Measurements from ENCODE around the gene C7orf57. TPM values are rescaled to one million over a fixed set of nuclear protein-coding genes. Genes with fewer than 3 reads are reported as not detected.

The C7orf57 gene
- total and polyA plus RNA-seq, 2 donors (not counting 3 experiments of a cell fraction or from before 2014, with no cell fraction given) = not detected

- H3K4me1 ChIP-seq (ENCODE audit: control insufficient read depth, extremely low read depth, insufficient read depth, low read length) = peaks cover 47% of the 10 kb centered on the region
- intact Hi-C loops (cut with micrococcal nuclease) (no loop called here), dilution Hi-C loops (cut with MboI; ENCODE audit: extremely low pct_ligation_motif_present, low sequenced_read_pairs) (no loop called here)
- H3K9ac ChIP-seq (replicated peaks; ENCODE audit: extremely low read depth, insufficient read depth, low read length) = peak overlapping the region; percentile 84
- peaks cover 45% of the 10 kb centered on the region for H3K79me2 ChIP-seq (ENCODE audit: control insufficient read depth, insufficient read depth, low read length)
- no peak overlapping the region for H2AFZ ChIP-seq (ENCODE audit: low read depth, low read length)
- DNase-seq (ENCODE audit: low read depth, low spot score) = peak; percentile 73
- H3K27ac ChIP-seq (ENCODE audit: insufficient read depth, low read depth, low read length) = peak overlapping the region; percentile 99
- H3K9me3 ChIP-seq (replicated peaks; ENCODE audit: control insufficient read depth, insufficient read depth, low read length) = no peaks in the 10 kb centered on the region
- CTCF ChIA-PET = interaction anchor here (0.6 to 3.6 kb wide), 6 partner anchors 13 to 145 kb away, joined by 3 to 18 read pairs (median 4); no protein-coding TSS in a partner anchor
- TF ChIP-seq MYC (IDR thresholded peaks at IDR 0.05; ENCODE audit: low read depth, low read length) = no peak
- no peak for TF ChIP-seq GATA2 (IDR thresholded peaks at IDR 0.05; ENCODE audit: insufficient read depth, insufficient read length, low read depth, low read length)
- TF ChIP-seq POLR2A (IDR thresholded peaks at IDR 0.05; ENCODE audit: low read depth, low read length) = peak; percentile 62
- H3K36me3 ChIP-seq (ENCODE audit: control insufficient read depth in 2 of 2, extremely low read depth in 1 of 2, insufficient read depth in 2 of 2, low read length in 2 of 2) = peaks cover 8 to 18% of the 10 kb centered on the region in 2 experiments
- H4K20me1 ChIP-seq (replicated peaks; ENCODE audit: control insufficient read depth, extremely low read depth, insufficient read depth, low read length) = no peaks in the 10 kb centered on the region
- no peaks in the 10 kb centered on the region for H3K9me1 ChIP-seq (replicated peaks; ENCODE audit: control insufficient read depth, extremely low read depth, insufficient read depth, low read length)
- TSS peak; percentile 36 for BruUV-seq (replicated peaks)
- no peaks in the 10 kb centered on the region for H3K27me3 ChIP-seq (ENCODE audit: control insufficient read depth in 2 of 2, insufficient read depth in 2 of 2, low read length in 2 of 2)
- H3K4me2 ChIP-seq (ENCODE audit: insufficient read depth, low read length) = peak overlapping the region; percentile 77
- POLR2A ChIA-PET = no interaction called here
- H3K4me3 ChIP-seq (replicated peaks in 1 of 3; ENCODE audit: insufficient read depth in 1 of 3, low read depth in 1 of 3, low read length in 3 of 3) = peak overlapping the region; percentile 45 to 95 (median 85)
- FAIRE-seq = peak; percentile 94
These were observed 54.9 kb downstream of the C7orf57 start for GRCh38 chr7:48090095-48090805.

- POLR2A ChIA-PET = no interaction called here
- H3K4me2 ChIP-seq (ENCODE audit: insufficient read depth, low read length) = no peak overlapping the region
- H3K27ac ChIP-seq (ENCODE audit: insufficient read depth, low read depth, low read length) = no peak overlapping the region
- no peaks in the 10 kb centered on the region for H3K9me3 ChIP-seq (replicated peaks; ENCODE audit: control insufficient read depth, insufficient read depth, low read length)
- H3K27me3 ChIP-seq (ENCODE audit: control insufficient read depth in 2 of 2, insufficient read depth in 2 of 2, low read length in 2 of 2) = no peaks in the 10 kb centered on the region
- FAIRE-seq = no peak
- H2AFZ ChIP-seq (ENCODE audit: low read depth, low read length) = no peak overlapping the region
- peaks cover 46% of the 10 kb centered on the region for H3K4me1 ChIP-seq (ENCODE audit: control insufficient read depth, extremely low read depth, insufficient read depth, low read length)
- no peaks in the 10 kb centered on the region for H3K9me1 ChIP-seq (replicated peaks; ENCODE audit: control insufficient read depth, extremely low read depth, insufficient read depth, low read length)
- intact Hi-C loops (cut with micrococcal nuclease) = no loop called here
- no peak overlapping the region for H3K4me3 ChIP-seq (replicated peaks in 1 of 3; ENCODE audit: insufficient read depth in 1 of 3, low read depth in 1 of 3, low read length in 3 of 3)
- DNase-seq (ENCODE audit: low read depth, low spot score) = no peak
- H4K20me1 ChIP-seq (replicated peaks; ENCODE audit: control insufficient read depth, extremely low read depth, insufficient read depth, low read length) = no peaks in the 10 kb centered on the region
- dilution Hi-C loops (cut with MboI; ENCODE audit: extremely low pct_ligation_motif_present, low sequenced_read_pairs) = no loop called here
- CTCF ChIA-PET = interaction anchor here (1.3 to 1.5 kb wide), 3 partner anchors 14 to 101 kb away, joined by 3 to 6 read pairs (median 4); no protein-coding TSS in a partner anchor
- no peak overlapping the region for H3K9ac ChIP-seq (replicated peaks; ENCODE audit: extremely low read depth, insufficient read depth, low read length)
- H3K36me3 ChIP-seq (ENCODE audit: control insufficient read depth in 2 of 2, extremely low read depth in 1 of 2, insufficient read depth in 2 of 2, low read length in 2 of 2) = peaks cover 8 to 19% of the 10 kb centered on the region in 2 experiments
- peaks cover 48% of the 10 kb centered on the region for H3K79me2 ChIP-seq (ENCODE audit: control insufficient read depth, insufficient read depth, low read length)
- TF ChIP-seq CTCF (IDR thresholded peaks at IDR 0.05; ENCODE audit: extremely low read depth in 1 of 2, insufficient read depth in 1 of 2, low read depth in 1 of 2, low read length in 2 of 2) (no peak), POLR2A (IDR thresholded peaks at IDR 0.05; ENCODE audit: low read depth, low read length) (no peak), POLR2AphosphoS5 (IDR thresholded peaks at IDR 0.05; ENCODE audit: insufficient read depth, low read depth, low read length) (no peak), JUN (IDR thresholded peaks at IDR 0.05; ENCODE audit: borderline replicate concordance, insufficient read depth, insufficient read length, low read depth) (no peak), FOS (IDR thresholded peaks at IDR 0.05; ENCODE audit: borderline replicate concordance, insufficient read depth, low read length) (no peak), EZH2 (IDR thresholded peaks at IDR 0.05; ENCODE audit: borderline replicate concordance, low read depth, low read length, severe bottlenecking) (no peak), MYC (IDR thresholded peaks at IDR 0.05; ENCODE audit: low read depth, low read length) (no peak), GATA2 (IDR thresholded peaks at IDR 0.05; ENCODE audit: insufficient read depth, insufficient read length, low read depth, low read length) (no peak), MAX (IDR thresholded peaks at IDR 0.05; ENCODE audit: insufficient read depth, insufficient read length) (no peak)
- BruUV-seq (replicated peaks) = no TSS peak
These were observed 56.4 kb downstream of the C7orf57 start for GRCh38 chr7:48091506-48092433.
